HG02938 (cell line): ENCODE data around the gene UGGT2.
"Not testable (repeated sequence)": the region's sequence is repeated elsewhere in the genome, so short reads cannot be mapped to it uniquely, and the experiment has no call there.

ENCODE experiments used
- ATAC-seq: cut with Tn5 transposase; IDR thresholded peaks from one replicate; pipeline ENCODE4 v1.9.1; 2021; ENCODE audit warnings: mild to moderate bottlenecking, moderate library complexity; ENCODE audit not compliant: unreplicated experiment

The UGGT2 gene

GRCh38 chr13:95906999-95907398, 146.2 kb downstream of the UGGT2 start:
- no peak for ATAC-seq

- ATAC-seq = no peak
These were observed 149.6 kb downstream of the UGGT2 start for GRCh38 chr13:95903569-95903968.

GRCh38 chr13:95902741-95903140, 150.5 kb downstream of the UGGT2 start:
- ATAC-seq = no peak

- no peak for ATAC-seq
These were observed 154.9 kb downstream of the UGGT2 start for GRCh38 chr13:95898256-95898655.

- no peak for ATAC-seq
These were observed 156.9 kb downstream of the UGGT2 start for GRCh38 chr13:95896301-95896700.

- ATAC-seq = no peak
These were observed 159.3 kb downstream of the UGGT2 start for GRCh38 chr13:95893861-95894260.

- no peak for ATAC-seq
These were observed 171.1 kb downstream of the UGGT2 start for GRCh38 chr13:95882121-95882520.

- ATAC-seq = no peak
These were observed 172.9 kb downstream of the UGGT2 start for GRCh38 chr13:95880331-95880730.

- ATAC-seq = no peak
These were observed 178.9 kb downstream of the UGGT2 start for GRCh38 chr13:95874286-95874685.

GRCh38 chr13:95870421-95870820, 182.8 kb downstream of the UGGT2 start:
- ATAC-seq = no peak

- ATAC-seq = no peak
These were observed 188.1 kb downstream of the UGGT2 start for GRCh38 chr13:95865080-95865615.

- ATAC-seq = no peak
These were observed 190.8 kb downstream of the UGGT2 start for GRCh38 chr13:95862408-95862807.

- no peak for ATAC-seq
These were observed 191.9 kb downstream of the UGGT2 start for GRCh38 chr13:95861296-95861695.

- ATAC-seq = no peak
These were observed 194.7 kb downstream of the UGGT2 start for GRCh38 chr13:95858286-95859075.

- not testable (repeated sequence) for ATAC-seq
These were observed 207.5 kb downstream of the UGGT2 start for GRCh38 chr13:95845656-95846055.

- ATAC-seq = no peak
These were observed 210.3 kb downstream of the UGGT2 start for GRCh38 chr13:95842898-95843297.

GRCh38 chr13:95841894-95842293, 211.3 kb downstream of the UGGT2 start:
- ATAC-seq = no peak

GRCh38 chr13:95834134-95834765, 219.0 kb downstream of the UGGT2 start:
- ATAC-seq = peak; percentile 83

GRCh38 chr13:95833719-95834118, 219.5 kb downstream of the UGGT2 start:
- ATAC-seq = no peak

- ATAC-seq = no peak
These were observed 220.1 kb downstream of the UGGT2 start for GRCh38 chr13:95833126-95833525.

- no peak for ATAC-seq
These were observed 230.9 kb downstream of the UGGT2 start for GRCh38 chr13:95822303-95822702.

- no peak for ATAC-seq
These were observed 238.7 kb downstream of the UGGT2 start for GRCh38 chr13:95814495-95814894.
